Occipital lobe (tissue), 2 donors: Measurements from ENCODE around the gene CMSS1. TPM values are rescaled to one million over a fixed set of nuclear protein-coding genes. Genes with fewer than 3 reads are reported as not detected.

Experiments
- DNase-seq: peaks from one replicate; lab custom pipeline; 2025; lab: John Stamatoyannopoulos, UW
- total RNA-seq: library from RNA; depleted of rRNA; stranded (reverse); fragments of >200 nt; gene quantifications from one replicate; pipeline ENCODE4 v1.2.3, GENCODE V29; 2014

CMSS1 gene
- total RNA-seq, 1 donor from 2014 or later: 13.3 TPM

DNA sequence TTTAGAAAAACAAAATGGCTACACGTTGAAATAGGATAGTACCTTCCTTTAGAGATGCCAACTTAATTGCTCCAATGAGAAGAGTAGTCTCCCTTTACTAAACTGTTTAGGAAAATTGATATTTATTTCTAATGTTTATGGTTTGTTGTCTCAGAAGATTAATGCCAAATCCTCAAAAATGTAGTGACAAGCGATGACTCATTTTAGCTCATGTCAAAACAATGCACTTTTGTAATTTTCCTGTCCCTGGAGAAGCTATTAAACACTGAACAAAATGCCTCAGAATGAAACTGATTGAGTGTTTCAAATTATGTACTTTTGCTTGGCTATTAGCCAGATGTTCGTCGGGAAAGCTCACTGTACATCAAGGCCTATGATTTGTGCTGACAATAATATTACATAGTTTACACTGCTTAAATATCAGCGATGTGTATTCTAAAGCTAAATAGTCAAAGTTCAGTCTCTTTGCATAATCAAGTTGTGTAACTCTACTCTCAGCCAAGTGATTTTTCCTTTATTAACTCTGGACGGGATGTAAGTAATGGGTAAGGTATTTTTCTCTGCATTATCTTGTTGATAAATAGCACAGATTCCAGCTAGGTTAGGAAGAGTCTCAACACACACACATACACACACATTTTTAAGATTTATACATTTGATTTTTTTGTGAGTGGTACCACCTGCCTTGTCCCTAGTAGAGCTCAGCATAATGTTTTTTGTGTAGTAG, 83.7 kb downstream of the CMSS1 start:
- DNase-seq: no peak

GRCh38 chr3:99902091-99902490, 84.4 kb downstream of the CMSS1 start:
- DNase-seq: no peak

DNA sequence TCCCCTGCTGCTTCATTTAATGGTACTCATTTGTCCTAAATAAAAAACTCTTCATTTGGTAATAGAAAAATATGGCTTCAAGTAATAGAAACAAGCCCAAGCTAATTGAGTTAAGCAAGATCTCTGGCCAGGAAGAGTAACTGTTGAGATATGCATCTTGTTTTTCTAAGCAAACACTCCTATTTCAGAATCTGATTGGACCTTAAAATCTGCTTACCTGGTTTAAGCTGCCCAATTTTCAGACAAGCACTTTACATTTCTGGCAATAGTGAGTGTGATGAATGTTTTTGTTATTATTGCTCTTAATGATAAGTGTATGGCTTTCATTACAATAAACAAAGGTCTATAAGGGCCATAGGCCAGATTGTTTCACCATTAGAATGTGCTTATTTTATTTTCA, 86.2 kb downstream of the CMSS1 start:
- DNase-seq: no peak

- DNase-seq: no peak
Measured at GRCh38 chr3:99907959-99908544, 90.4 kb downstream of the CMSS1 start.

GRCh38 chr3:99909714-99910495, 92.2 kb downstream of the CMSS1 start:
- DNase-seq: no peak

DNA sequence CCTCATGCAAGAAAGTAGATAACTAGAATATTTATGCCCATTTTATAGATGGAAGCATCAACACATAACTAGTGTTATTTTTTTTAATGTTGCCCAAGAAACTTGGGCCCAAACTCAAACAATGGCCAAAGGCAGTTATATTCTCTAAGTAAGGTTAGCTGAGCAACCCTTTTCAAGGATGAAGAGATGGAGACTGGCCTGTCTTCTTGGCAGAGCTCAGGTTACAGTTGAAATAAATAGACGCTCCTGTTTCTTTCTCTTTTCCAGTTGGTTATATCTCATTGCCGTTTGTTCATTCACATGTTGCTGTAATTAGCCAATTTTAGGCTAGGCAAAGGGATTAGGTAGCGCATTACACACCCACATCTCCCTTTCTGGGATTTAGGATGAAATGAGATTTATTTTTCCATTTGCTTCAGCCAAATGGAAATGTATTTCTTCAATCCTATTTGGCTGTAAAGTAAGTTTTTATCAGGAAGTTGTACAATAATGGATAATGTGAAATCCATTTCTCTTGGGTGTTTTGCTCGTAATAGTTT, 93.2 kb downstream of the CMSS1 start:
- no peak for DNase-seq

DNA sequence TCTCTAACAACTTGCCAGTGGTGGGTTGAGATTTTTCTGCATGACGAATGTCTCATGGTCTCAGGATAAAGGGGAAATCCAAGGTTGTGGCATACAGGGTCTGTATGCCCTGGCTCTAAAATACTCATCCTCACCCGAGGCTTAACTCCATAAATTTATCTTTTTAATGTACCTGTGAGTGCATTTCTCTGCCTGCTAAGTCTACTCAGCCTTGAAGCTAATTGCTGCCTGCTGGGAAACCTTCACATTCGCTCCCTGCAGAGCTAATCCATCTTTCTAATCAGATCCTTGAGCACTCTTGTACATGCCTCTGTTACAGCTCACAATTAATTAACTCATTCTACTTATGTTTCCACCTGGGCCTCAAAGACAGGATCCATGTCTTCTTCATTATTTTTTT, 93.8 kb downstream of the CMSS1 start:
- no peak for DNase-seq

GRCh38 chr3:99915906-99916432, 98.3 kb downstream of the CMSS1 start:
- no peak for DNase-seq

DNA sequence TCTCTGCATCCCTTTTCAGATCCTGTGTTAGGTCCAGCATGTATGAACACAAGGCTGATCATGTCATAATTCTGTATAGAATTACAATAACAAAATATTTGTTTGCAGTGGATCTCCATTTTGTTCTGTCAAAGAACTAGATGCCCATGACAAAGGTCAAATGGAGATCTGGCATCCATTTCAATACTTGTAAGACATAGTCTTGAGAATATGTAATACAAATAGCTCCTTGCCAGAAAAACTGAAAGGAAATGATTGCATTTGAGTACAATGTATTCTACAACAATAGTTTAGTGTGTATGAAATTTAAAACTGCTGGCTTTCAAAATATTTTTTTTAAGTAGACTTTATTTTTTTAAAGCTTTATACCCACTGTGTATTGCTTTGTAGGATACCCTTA, 101.1 kb downstream of the CMSS1 start:
- DNase-seq: no peak

GRCh38 chr3:99919694-99920093, 102.0 kb downstream of the CMSS1 start:
- no peak for DNase-seq

- no peak for DNase-seq
Measured at GRCh38 chr3:99920481-99921376, 103.1 kb downstream of the CMSS1 start.

GRCh38 chr3:99921377-99921695, 103.7 kb downstream of the CMSS1 start:
- no peak for DNase-seq

GRCh38 chr3:99921986-99922385, 104.3 kb downstream of the CMSS1 start:
- no peak for DNase-seq

- DNase-seq: no peak
Measured at GRCh38 chr3:99923873-99924272, 106.2 kb downstream of the CMSS1 start.

DNA sequence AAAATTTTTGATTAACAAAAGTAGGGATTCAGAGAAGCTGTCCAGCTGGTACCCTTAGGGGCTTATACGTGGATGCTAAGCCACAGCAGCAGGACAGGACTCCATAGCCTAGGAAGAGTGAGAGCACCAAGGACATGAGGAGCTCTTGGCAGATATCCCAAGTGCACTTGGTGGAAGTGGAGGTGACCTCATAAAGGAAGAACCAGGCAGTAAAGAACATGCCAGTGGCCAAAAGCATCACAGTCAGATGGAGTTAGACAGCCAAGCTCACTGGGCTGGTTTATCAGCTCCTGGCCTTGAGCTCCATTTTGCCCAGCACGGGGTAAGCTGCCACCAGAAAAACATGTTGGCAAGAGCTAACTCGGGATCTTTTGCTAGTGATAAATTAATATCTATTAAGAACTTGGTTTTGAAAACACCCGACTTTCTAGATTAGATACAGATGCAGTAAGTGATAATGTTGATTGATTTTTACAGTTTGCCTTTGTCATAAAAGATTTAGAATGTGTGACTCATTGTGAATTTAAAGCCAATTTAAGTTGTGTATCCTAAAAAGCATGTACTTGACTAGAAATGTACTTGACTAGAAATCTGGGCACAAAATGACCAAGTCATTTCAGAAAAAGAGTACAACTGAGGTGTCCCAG, 108.0 kb downstream of the CMSS1 start:
- no peak for DNase-seq

- no peak for DNase-seq
Measured at GRCh38 chr3:99927671-99928457, 110.2 kb downstream of the CMSS1 start.

- no peak for DNase-seq
Measured at GRCh38 chr3:99928771-99929744, 111.4 kb downstream of the CMSS1 start.

DNA sequence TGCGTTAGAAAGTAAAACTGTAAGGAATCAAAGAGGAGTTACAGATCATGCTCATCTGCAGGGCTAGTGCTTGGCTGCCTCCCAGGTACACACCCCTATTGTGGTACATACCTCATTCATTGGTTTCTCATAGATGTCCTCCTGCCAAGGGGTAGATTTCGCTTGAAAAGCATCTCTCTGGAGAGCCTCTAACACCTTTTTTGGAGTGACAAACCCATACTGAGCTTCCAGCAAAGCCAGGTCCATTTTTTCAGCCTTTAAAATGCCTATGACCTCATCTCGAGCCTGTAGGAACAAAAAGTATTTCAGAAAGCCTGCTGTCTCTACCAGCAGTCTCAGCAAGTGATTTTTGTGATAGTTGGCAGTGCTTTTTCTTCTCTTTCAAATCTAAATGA, 112.1 kb downstream of the CMSS1 start:
- DNase-seq: no peak

- DNase-seq: no peak
Measured at GRCh38 chr3:99931059-99931458, 113.4 kb downstream of the CMSS1 start.
